NB4 (cell line): ENCODE results near the gene DGKG.

Experiments used
- DNase-seq: peaks from one replicate; pipeline ENCODE4 v3.0.0; 2010; ENCODE audit warnings: low read depth
- H3K4me3 ChIP-seq: one replicate; pipeline ENCODE4 v1.5.1; 2011; ENCODE audit warnings: mild to moderate bottlenecking, low read depth, low read length, moderate library complexity
- CTCF ChIP-seq: IDR thresholded peaks from one replicate; pipeline ENCODE4 v1.5.1; 2012; ENCODE audit warnings: low read depth, low read length
- MYC ChIP-seq: IDR thresholded peaks from 2 replicates; pipeline ENCODE4 v1.6.1; 2011; ENCODE audit warnings: low read depth, low read length
- POLR2A ChIP-seq: IDR thresholded peaks from 2 replicates; pipeline ENCODE4 v1.6.1; 2011; ENCODE audit warnings: mild to moderate bottlenecking; ENCODE audit not compliant: insufficient read length; ENCODE audit errors: extremely low read depth
- TF ChIP-seq, protein P1 (sequence below): IDR thresholded peaks from 2 replicates; pipeline ENCODE4 v1.6.1; 2011; ENCODE audit warnings: low read depth, low read length

Gene DGKG

GRCh38 chr3:186225603-186226002, 136.4 kb downstream of the DGKG start:
- TF ChIP-seq, protein P1, sequence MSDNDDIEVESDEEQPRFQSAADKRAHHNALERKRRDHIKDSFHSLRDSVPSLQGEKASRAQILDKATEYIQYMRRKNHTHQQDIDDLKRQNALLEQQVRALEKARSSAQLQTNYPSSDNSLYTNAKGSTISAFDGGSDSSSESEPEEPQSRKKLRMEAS: no peak
- TF ChIP-seq POLR2A: no peak
- no peak for TF ChIP-seq MYC
- no peak for TF ChIP-seq CTCF
- no peak overlapping the region for H3K4me3 ChIP-seq
- no peak for DNase-seq

DNA sequence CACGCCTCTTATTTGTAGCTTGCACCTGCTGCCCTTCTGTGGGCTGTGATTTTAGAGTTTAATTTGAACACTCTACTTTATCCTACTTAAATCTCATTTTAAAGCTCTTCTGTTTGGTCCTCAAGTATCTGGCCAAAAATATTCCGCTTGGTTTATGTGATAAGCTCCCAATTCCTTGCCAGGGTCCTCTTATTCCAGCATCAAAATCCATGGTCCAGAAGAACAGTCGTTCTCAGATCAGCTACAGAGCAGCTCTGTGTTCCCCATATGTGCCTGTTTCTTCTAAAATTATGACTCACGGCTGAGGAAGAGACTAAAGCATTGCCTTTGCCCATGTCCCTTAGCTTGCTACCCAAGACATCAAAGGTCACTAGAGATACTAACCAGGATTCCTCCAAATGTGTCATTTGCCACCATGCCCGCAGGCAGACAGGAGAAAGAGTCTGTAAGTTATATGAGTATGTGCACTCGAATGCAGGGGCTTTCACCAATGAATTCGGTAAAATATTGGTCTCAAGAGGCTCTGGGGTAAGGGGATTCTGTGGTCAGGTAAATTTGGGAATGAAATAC, 137.9 kb downstream of the DGKG start:
- no peak for DNase-seq
- H3K4me3 ChIP-seq: no peak overlapping the region
- TF ChIP-seq MYC (no peak), POLR2A (no peak), CTCF (no peak)
- TF ChIP-seq, protein P1: no peak

GRCh38 chr3:186223476-186223875, 138.6 kb downstream of the DGKG start:
- TF ChIP-seq MYC (no peak), CTCF (no peak), POLR2A (no peak)
- TF ChIP-seq, protein P1: no peak

GRCh38 chr3:186221760-186222378, 140.2 kb downstream of the DGKG start:
- TF ChIP-seq, protein P1: no peak
- TF ChIP-seq CTCF (no peak), POLR2A (no peak), MYC (no peak)
- DNase-seq: no peak
- no peak overlapping the region for H3K4me3 ChIP-seq

More at GRCh38 chr3:186223476-186223875, 138.6 kb downstream of the DGKG start:
- no peak overlapping the region for H3K4me3 ChIP-seq
- DNase-seq: no peak

GRCh38 chr3:186220911-186221645, 141.0 kb downstream of the DGKG start:
- DNase-seq: no peak
- no peak for TF ChIP-seq MYC
- no peak for TF ChIP-seq CTCF
- TF ChIP-seq POLR2A: no peak
- TF ChIP-seq, protein P1: no peak
- no peak overlapping the region for H3K4me3 ChIP-seq
